GM23248 (cell line): ENCODE data around the gene EMC9. TPM values are rescaled to one million over a fixed set of nuclear protein-coding genes. Genes with fewer than 3 reads are reported as not detected.

Source experiments
- DNase-seq: peaks from one replicate; pipeline ENCODE4 v3.0.0-alpha.2; 2015
- H2AFZ ChIP-seq: fragments of 200-600 bp; sonication (generic); 2 replicates; pipeline ENCODE4 v1.6.1; 2016; ENCODE audit warnings: antibody characterized with exemption
- H3F3A ChIP-seq: fragments of 200-600 bp; sonication (generic); 2 replicates; pipeline ENCODE4 v1.6.1; 2016; ENCODE audit warnings: mild to moderate bottlenecking, antibody characterized with exemption, mixed run types; ENCODE audit not compliant: insufficient read depth
- H3K27ac ChIP-seq: fragments of 200-600 bp; sonication (generic); 2 replicates; pipeline ENCODE4 v1.5.1; 2016; ENCODE audit warnings: mild to moderate bottlenecking
- H3K27me3 ChIP-seq: fragments of 200-600 bp; sonication (generic); replicated peaks from 2 replicates; pipeline ENCODE4 v1.6.1; 2016; ENCODE audit warnings: mild to moderate bottlenecking; ENCODE audit not compliant: insufficient read depth
- H3K36me3 ChIP-seq: fragments of 200-600 bp; sonication (generic); 2 replicates; pipeline ENCODE4 v1.6.1; 2016; ENCODE audit warnings: low read depth, mild to moderate bottlenecking
- H3K4me1 ChIP-seq: fragments of 200-600 bp; sonication (generic); 2 replicates; pipeline ENCODE4 v1.6.1; 2016; ENCODE audit warnings: mild to moderate bottlenecking; ENCODE audit not compliant: insufficient read depth
- H3K4me2 ChIP-seq: fragments of 200-600 bp; sonication (generic); one replicate; pipeline ENCODE4 v1.6.1; 2016; ENCODE audit warnings: mild to moderate bottlenecking; ENCODE audit not compliant: unreplicated experiment
- H3K4me3 ChIP-seq: fragments of 200-600 bp; sonication (generic); 2 replicates; pipeline ENCODE4 v1.5.1; 2016; ENCODE audit warnings: mild to moderate bottlenecking
- H3K79me2 ChIP-seq: fragments of 200-600 bp; sonication (generic); 2 replicates; pipeline ENCODE4 v1.6.1; 2016; ENCODE audit warnings: mild to moderate bottlenecking; ENCODE audit not compliant: insufficient read depth
- H3K9ac ChIP-seq: fragments of 200-600 bp; sonication (generic); 2 replicates; pipeline ENCODE4 v1.6.1; 2016; ENCODE audit warnings: mild to moderate bottlenecking
- H3K9me2 ChIP-seq: fragments of 200-600 bp; sonication (generic); 2 replicates; pipeline ENCODE4 v1.6.1; 2016; ENCODE audit warnings: mixed run types, mild to moderate bottlenecking, moderate library complexity; ENCODE audit not compliant: insufficient read depth
- H3K9me3 ChIP-seq: fragments of 200-600 bp; sonication (generic); one replicate; pipeline ENCODE4 v1.6.1; 2017; ENCODE audit warnings: low read depth
- H4K20me1 ChIP-seq: fragments of 200-600 bp; sonication (generic); 2 replicates; pipeline ENCODE4 v1.6.0; 2016; ENCODE audit not compliant: insufficient read depth
- EZH2 ChIP-seq: fragments of 200-600 bp; sonication (generic); IDR thresholded peaks from 2 replicates; pipeline ENCODE4 v1.6.1; 2018; ENCODE audit warnings: antibody characterized with exemption, mild to moderate bottlenecking; ENCODE audit not compliant: insufficient read depth, poor library complexity, severe bottlenecking
- EZH2phosphoT487 ChIP-seq: fragments of 200-600 bp; sonication (generic); IDR thresholded peaks from 2 replicates; pipeline ENCODE4 v1.6.1; 2018; ENCODE audit warnings: antibody characterized with exemption, moderate library complexity, mild to moderate bottlenecking, low read depth; ENCODE audit not compliant: insufficient read depth
- WGBS, 2 experiments: methylation state at CpG; one replicate each; pipeline ENCODE4 v1.1.6; 2015 to 2017; ENCODE audit warnings: low lambda C conversion rate in 2 of 2, low coverage in 1 of 2; ENCODE audit errors: missing lambda C conversion rate in 2 of 2; 5-methylcytosine and 5-hydroxymethylcytosine counted together
- in situ Hi-C: fragments of 300-500 bp; cut with MboI; formaldehyde crosslinking; loops from 2 replicates; pipeline ENCODE4 v1.15.0; 2020
- polyA plus RNA-seq: library from polyadenylated mRNA; unstranded; fragments of >200 nt; fragmentation: Nextera tagmentation; extraction: Ambion mirVana; gene quantifications from 2 replicates; pipeline ENCODE4 v1.2.1, GENCODE V29; 2016
- total RNA-seq: library from RNA; depleted of rRNA; stranded (reverse); fragments of >200 nt; shearing (Covaris generic); gene quantifications from 2 replicates; pipeline ENCODE4 v1.2.3, GENCODE V29; 2014

The EMC9 gene
- total and polyA plus RNA-seq, 2 experiments from 2014 or later, result 22.9 to 27.4 TPM

- H3K9me2 ChIP-seq, result no peaks in the 10 kb centered on the region
- no peak overlapping the region for H3K4me2 ChIP-seq
- H3K4me3 ChIP-seq, result no peak overlapping the region
- no peaks in the 10 kb centered on the region for H3K27me3 ChIP-seq
- no peak for TF ChIP-seq EZH2
- TF ChIP-seq EZH2phosphoT487, result no peak
- H3F3A ChIP-seq, result peaks cover 30% of the 10 kb centered on the region
- DNase-seq, result no peak
- H3K9ac ChIP-seq, result no peak overlapping the region
- in situ Hi-C loops, result no loop called here
- no peaks in the 10 kb centered on the region for H3K9me3 ChIP-seq
- H3K4me1 ChIP-seq, result 0 out of 2 replicates have a peak, but pooled peaks cover 5% of the 10 kb centered on the region
- no peak overlapping the region for H3K27ac ChIP-seq
- no peaks in the 10 kb centered on the region for H4K20me1 ChIP-seq
- H3K79me2 ChIP-seq, result no peaks in the 10 kb centered on the region
- no peak overlapping the region for H2AFZ ChIP-seq
- 92 to 94% methylated on average over 11 to 13 of the region's 13 CpGs for WGBS, 2 experiments
- H3K36me3 ChIP-seq, result peaks cover 42% of the 10 kb centered on the region; the same call in 1 of the 2 replicates
Measured at GRCh38 chr14:24103451-24103850, 37.9 kb downstream of the EMC9 start.

GRCh38 chr14:24102357-24103048 is 38.9 kb downstream of the EMC9 start:
- Histone ChIP-seq H3K4me3 (no peak overlapping the region), H4K20me1 (no peaks in the 10 kb centered on the region), H2AFZ (no peak overlapping the region), H3K9me3 (no peaks in the 10 kb centered on the region), H3F3A (peaks cover 24% of the 10 kb centered on the region), H3K27me3 (no peaks in the 10 kb centered on the region), H3K36me3 (peaks cover 51% of the 10 kb centered on the region; the same call in 1 of the 2 replicates), H3K4me1 (0 out of 2 replicates have a peak, but pooled peaks cover 5% of the 10 kb centered on the region), H3K9me2 (no peaks in the 10 kb centered on the region), H3K4me2 (no peak overlapping the region), H3K9ac (no peak overlapping the region), H3K27ac (no peak overlapping the region), H3K79me2 (no peaks in the 10 kb centered on the region)
- in situ Hi-C loops, result no loop called here
- DNase-seq, result no peak
- TF ChIP-seq EZH2, result no peak
- TF ChIP-seq EZH2phosphoT487, result no peak
- 97 to 98% methylated on average over 7 of the region's 7 CpGs for WGBS, 2 experiments

DNA sequence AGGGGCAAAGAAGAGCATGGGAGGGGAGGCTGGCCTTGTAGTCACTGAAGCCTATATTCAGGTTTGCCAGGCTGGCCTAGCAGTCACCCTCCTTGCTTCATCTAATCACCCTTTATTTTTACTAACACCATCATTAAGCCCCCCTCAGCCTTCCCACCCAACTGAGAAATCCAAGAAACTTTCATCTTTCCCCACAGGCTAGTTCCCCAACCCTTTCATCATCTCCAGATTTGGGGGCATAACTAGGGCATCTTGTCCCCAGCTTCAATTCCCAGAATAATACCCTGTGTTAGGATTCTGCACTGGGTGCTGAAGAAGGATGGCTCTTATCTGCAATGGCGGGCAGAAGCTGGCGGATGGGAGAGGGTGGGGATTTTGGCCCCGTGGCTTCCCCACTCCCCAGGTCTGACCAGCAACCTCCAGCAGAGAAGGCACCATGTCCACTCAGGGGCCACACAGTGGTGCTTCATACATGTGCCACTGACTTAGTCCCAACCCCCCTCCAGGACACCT is 40.4 kb downstream of the EMC9 start:
- no peaks in the 10 kb centered on the region for H3K4me1 ChIP-seq
- no peaks in the 10 kb centered on the region for H3K9me3 ChIP-seq
- H4K20me1 ChIP-seq, result no peaks in the 10 kb centered on the region
- no peak overlapping the region for H2AFZ ChIP-seq
- peaks cover 20% of the 10 kb centered on the region for H3F3A ChIP-seq
- in situ Hi-C loops, result no loop called here
- DNase-seq, result no peak
- 78 to 85% methylated on average over 3 of the region's 3 CpGs for WGBS, 2 experiments
- peaks cover 56% of the 10 kb centered on the region; the same call in 1 of the 2 replicates for H3K36me3 ChIP-seq
- H3K9me2 ChIP-seq, result no peaks in the 10 kb centered on the region
- H3K27ac ChIP-seq, result no peak overlapping the region
- H3K79me2 ChIP-seq, result peaks cover 11% of the 10 kb centered on the region
- H3K4me2 ChIP-seq, result no peak overlapping the region
- TF ChIP-seq EZH2phosphoT487, result no peak
- no peak for TF ChIP-seq EZH2
- no peak overlapping the region for H3K4me3 ChIP-seq
- no peak overlapping the region for H3K9ac ChIP-seq
- no peaks in the 10 kb centered on the region for H3K27me3 ChIP-seq

GRCh38 chr14:24100197-24100981 is 41.0 kb downstream of the EMC9 start:
- WGBS, 2 experiments, result 71 to 73% methylated on average over 4 of the region's 4 CpGs
- H3K36me3 ChIP-seq, result peaks cover 56% of the 10 kb centered on the region; the same call in 1 of the 2 replicates
- no peak overlapping the region for H3K4me2 ChIP-seq
- H3K27ac ChIP-seq, result no peak overlapping the region
- no peak overlapping the region for H3K9ac ChIP-seq
- H3K4me3 ChIP-seq, result no peak overlapping the region
- peaks cover 6% of the 10 kb centered on the region for H3K4me1 ChIP-seq
- no peaks in the 10 kb centered on the region for H4K20me1 ChIP-seq
- H3F3A ChIP-seq, result peaks cover 14% of the 10 kb centered on the region
- no peaks in the 10 kb centered on the region for H3K27me3 ChIP-seq
- in situ Hi-C loops, result no loop called here
- TF ChIP-seq EZH2phosphoT487, result no peak
- TF ChIP-seq EZH2, result no peak
- H3K79me2 ChIP-seq, result peaks cover 18% of the 10 kb centered on the region
- H3K9me2 ChIP-seq, result no peaks in the 10 kb centered on the region
- DNase-seq, result no peak
- no peak overlapping the region for H2AFZ ChIP-seq
- H3K9me3 ChIP-seq, result no peaks in the 10 kb centered on the region
